Bone marrow (tissue), 2 donors: ENCODE measurements around the gene MB.

Experiments
- DNase-seq, 2 donors: peaks; one replicate each; lab custom pipeline; 2025; lab: John Stamatoyannopoulos, UW

The MB gene

GRCh38 chr22:35615156-35615555, 2.0 kb downstream of the MB start:
- no peak for DNase-seq

- no peak for DNase-seq
These were observed 2.7 kb downstream of the MB start for GRCh38 chr22:35614404-35614803.

DNA sequence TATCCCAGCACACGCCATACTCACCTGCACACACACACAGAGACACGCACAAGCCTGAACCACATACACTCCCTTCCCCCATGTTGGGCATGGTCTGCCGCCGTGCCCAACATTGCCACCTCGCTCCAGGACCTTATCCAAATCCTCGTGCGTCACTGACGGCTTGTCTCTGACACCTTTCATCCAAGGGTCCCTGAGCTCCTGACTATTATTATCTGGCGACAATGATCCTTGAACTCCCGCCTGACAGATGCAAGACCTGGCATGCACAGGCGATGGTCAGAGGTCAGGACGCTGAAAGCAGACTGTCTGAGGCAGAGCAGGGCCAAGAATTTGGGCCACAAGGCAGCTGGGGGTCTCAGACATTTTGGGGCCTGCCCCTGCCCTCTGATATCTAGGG, 4.2 kb downstream of the MB start:
- DNase-seq = no peak

DNA sequence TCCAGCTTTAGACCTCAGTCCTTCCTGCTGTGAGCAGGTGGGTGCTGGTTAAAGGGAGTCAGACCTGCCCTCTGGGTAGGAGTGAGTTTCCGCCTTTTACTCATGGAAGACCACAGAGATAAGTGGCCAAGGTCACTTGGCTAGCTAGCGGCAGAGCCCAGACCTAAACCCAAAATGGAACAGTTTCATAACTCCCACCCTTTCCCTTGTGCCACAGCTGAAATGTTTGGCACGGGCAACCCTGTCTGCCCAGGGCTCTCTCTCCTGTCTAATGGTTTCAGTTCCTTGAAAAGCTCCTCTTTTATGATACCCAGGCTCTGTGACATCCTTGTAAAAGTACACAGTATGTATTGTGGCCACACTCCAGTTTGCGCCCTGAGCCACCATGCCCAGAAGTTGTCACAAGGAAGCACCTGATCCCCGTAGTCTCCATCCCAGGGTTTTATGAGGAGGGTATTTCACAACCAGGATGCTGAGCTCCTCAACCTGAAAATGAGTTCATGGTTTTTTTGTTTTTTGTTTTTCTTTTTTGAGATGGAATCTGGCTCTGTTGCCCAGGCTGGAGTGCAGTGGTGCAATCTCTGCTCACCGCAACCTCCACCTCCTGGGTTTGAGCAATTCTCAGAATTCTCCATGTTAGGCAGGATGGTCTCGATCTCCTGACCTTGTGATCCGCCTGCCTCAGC, 5.1 kb downstream of the MB start:
- DNase-seq = no peak

DNA sequence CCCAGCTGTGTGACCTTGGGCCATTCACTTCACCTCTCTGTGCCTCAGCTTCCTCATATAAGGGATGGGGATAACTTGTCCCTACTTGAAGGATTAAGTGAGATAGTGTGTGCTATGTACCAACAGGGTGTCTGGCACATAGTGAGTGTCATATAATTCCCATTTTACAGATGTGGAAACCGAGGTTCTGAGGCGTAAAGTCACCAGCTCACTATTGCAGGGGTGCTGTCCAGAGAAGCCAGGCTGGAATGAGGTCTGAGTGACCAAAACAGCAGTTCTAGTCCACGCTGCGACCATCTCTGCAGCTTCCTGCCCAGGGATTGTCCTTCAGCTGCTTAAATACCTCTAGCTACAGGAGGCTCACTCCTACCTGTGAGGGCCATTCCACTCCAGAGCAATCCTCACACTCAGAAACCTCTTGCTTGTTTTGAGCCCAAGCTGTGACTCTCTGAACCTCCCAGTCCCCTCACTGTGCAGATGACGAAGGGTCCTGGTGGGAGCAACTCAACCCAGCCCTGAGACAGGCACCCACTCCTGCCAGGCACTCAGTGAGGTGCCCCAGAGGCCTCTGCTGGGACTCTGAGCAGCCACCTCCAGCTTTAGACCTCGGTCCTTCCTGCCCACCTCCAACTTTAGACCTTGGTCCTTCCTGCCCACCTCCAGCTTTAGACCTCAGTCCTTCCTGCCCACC, 5.8 kb downstream of the MB start:
- no peak for DNase-seq

DNA sequence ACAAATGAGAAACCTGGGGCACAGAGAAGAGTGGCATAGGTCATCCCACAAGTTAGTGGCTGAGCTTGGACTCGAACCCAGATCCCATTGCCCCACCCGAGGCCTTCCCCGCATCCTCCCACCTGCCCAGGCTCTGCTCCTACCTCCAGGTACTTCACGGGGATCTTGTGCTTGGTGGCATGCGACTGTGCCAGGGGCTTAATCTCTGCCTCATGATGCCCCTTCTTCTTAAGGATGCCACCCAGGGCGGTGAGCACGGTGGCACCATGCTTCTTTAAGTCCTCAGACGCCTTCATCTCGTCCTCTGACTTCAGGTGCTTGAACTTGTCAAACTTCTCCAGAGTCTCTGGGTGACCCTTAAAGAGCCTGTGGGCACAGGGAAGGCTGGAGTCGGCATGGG, 6.4 kb downstream of the MB start:
- no peak for DNase-seq

DNA sequence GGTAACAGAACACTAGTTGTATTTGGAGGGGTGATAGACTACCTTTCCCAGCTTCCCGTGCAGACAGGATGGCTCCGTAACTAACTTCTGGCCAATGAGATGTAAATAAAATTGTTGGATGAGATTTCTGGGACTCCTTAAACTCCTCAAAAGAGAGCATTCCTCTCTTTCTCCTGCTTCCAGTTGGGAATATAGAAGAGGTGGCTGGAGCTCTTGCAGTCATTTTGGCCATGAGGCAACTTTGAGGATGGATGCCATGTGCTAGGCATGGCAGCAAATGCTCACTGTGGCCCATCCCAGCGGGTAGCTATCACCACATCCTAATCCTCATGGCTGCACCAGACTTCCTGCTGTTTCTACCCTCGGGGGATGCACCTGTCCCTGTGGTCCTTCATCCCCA, 7.4 kb downstream of the MB start:
- DNase-seq = no peak

DNA sequence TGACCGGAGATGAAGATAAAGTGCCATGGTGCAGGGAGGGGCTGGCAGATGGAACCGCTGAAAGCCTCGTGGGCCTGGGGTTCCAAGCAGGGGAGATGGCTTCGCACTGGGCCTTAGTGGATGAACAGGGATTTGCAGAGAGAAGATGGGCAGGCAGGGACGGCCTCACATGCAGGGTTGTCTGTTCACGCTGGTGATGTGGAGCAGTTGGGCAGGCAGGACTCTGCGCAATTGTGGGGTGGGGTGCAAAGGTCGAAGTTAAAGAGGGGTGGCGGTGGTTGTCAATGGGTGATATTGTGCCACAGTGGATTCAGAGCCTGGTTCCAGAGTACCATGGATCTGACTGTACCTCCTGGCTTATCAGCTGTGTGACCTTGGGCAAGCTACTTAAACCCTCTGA, 7.9 kb downstream of the MB start:
- DNase-seq = no peak

DNA sequence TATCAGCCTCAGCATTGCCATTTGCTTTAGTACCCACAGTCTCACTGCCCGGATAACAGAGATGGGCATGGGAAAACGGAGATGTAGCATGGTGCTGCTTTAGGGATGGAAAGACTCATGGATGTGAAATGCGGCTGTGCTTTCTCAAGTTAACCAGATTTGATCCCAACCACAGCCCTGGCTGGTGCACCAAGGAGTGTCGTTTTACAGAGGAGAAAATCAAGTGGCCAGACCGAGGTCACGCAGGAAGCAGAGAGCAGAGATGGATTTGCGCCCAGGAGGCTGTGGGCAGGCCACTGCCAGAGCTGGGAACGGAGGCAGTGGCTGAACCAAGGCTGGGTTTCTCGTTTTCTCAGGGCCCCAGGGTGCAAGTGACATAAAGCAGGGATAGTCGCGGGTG, 9.0 kb downstream of the MB start:
- no peak for DNase-seq

GRCh38 chr22:35606916-35607315, 10.2 kb downstream of the MB start:
- no peak for DNase-seq

DNA sequence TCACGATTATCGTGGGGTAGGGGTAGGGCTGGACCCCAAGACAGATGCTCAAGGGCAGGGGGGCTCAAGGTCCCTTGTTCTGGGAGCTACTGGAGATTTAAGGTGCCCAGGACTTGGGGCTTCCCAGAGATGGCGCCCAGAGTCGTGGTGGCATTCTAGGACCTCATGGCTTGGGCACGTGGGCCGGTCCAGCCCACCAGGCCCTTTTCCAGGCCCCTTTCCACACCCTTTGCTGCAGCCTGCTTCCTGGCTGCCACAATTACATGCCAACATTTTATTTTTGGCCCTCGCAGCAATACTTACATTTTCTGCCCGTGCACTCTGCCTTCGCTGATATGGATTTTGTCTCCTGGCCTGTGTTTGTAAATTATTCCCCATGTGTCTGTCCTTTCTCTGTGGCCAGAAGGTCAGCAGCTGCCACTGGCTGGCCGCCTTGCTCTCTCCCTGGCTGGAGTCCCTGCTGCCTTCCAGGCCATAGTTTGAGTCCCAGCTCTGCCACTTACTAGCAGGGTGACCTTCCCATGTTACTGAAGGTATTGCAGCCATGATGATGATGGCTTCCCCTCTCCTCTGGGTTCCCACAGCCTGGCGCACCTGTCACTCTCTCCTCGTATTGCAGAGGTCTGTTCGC, 11.2 kb downstream of the MB start:
- DNase-seq = no peak

DNA sequence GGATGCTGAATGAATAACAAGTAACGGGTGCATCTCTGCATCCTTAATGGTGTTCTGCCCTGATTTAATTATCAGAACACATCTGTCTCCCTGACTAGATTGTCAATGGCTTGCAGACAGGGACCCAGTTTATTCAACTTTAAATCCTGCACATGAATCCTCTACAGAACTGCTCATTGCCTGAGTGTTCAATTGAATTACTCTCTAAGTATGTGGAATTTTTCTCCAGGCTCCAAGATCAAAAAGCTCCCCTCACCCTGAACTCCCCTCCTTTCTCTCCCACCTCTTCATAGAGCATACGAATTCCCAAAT, 11.8 kb downstream of the MB start:
- DNase-seq = no peak

DNA sequence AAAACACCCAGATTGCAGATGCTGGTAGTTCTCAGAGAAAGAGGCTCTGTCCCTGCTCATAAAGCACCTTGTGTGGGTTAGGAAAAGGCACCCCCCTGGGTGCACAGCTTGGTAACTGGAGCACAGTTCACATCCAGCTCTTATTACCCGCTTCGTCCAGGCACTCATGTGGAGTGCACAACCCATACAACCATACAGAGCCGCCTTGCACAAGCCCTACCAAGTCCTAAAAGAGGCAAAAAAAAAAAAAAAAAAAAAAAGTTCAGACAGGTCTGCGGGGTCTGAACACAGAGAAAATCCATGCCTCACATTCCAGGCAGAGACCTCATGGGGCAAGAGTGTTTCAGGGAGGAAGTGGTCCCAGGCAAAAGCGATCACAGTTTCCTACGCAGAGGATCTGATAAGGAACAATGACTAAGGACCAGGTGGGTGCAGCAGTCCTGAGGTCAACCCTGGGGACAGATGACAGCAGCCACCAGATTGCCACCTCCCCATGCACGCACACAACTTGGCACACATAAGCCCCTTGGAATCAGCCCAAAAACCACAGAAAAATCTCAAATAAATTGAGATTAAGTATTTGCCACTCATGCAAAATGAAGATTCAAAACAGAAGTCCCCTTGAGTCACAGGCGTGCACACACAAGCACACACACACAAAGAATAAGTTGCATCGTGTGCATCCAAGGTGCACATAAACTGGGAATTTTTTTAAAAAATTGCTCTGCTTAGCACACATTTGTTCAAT, 12.3 kb downstream of the MB start:
- DNase-seq = no peak

DNA sequence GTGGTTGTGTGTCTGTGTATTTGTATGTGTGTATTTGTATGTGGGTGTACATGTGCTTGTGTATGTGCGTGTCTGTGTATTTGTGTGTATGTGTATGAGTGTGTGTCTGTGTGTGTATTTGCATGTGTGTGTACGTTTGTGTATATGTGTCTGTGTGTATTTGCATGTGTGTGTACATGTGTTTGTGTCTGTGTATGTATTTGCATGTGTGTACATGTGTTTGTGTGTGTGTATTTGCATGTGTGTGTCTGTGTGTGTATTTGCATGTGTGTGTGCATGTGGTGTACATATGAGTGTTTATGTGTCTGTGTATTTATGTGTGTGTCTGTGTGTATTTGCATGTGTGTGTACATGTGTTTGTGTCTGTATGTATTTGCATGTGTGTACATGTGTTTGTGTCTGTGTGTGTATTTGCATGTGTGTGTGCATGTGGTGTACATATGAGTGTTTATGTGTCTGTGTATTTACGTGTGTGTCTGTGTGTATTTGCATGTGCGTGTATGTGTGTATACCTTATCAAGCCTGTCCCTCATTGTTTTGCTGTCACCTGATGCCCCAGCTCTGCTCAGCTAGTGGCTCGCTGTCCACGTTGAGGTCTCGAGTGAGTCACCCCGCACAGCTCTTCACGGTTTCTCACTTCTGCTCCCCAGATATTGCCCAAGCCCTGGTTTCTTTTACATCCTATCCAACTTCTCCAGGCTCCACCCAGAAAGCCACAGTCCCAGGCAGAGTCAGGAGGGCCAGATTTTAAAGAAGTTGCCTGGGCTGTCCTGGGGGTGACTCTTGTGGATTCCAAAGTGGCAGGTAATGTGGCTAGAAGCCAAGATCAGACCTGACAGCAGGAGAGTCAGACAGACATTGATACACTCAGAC, 15.2 kb downstream of the MB start:
- DNase-seq = peak; percentile 9 to 32

- DNase-seq = no peak
These were observed 16.0 kb downstream of the MB start for GRCh38 chr22:35601013-35601580.

GRCh38 chr22:35600476-35600875, 16.7 kb downstream of the MB start:
- DNase-seq = no peak

GRCh38 chr22:35599364-35599763, 17.8 kb downstream of the MB start:
- no peak for DNase-seq

- DNase-seq = no peak
These were observed 18.8 kb downstream of the MB start for GRCh38 chr22:35598396-35598710.

DNA sequence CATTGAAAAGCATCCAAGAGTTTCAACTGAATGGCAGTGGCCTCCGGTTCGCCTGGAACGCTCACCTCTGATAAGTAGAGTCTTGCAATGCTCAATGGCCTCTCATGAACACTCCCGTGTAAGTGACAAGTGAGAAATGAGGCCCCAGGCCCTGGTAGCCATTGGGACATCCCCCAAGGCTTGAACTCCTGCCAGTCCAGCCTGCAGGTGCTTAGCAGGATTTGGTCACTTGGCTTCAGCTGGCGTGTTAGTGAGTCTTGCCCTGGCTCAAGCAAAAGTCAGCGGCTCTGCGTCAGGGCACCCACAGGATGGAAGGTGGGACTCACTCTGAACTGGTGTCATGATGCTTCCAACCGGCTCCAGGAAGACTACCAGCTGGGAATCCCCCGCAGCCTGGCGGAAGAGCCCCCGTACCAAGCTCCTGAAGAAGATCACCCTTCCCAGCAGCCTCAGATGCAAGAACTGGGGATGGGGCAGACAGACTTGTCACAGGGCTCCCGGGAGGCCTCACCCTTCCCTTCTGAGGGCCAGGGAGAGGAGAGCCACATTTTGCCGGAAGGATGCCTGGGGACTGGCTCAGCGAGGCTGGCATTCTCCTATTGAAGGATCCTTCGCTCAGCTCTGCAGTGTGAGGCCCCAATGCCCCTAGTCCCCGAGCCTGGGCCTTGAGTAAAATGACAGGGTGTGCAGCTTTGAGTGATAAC, 19.3 kb downstream of the MB start:
- no peak for DNase-seq

GRCh38 chr22:35596821-35597220, 20.3 kb downstream of the MB start:
- DNase-seq = no peak

DNA sequence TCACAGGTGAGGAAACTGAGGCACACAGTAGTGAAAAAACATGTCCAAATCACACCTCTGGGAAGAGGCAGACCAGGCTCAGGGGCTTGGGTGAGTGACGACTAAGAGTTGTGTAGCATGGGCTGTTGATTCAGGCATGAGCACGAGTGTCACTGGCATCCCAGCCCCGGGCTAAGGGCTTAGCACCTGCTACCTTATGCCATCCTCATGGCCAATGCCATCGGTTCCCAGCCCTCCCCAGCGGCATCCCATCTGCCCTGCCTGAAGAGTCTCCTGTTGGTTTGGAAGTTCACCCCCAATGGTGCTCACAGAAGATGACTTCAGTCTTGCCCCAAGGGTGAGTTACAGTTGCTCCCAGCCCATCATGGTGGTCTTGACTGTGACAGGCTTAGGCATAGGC, 22.4 kb downstream of the MB start:
- no peak for DNase-seq
